HepG2 (cell line): Measurements from ENCODE around the gene VPS18. TPM values are rescaled to one million over a fixed set of nuclear protein-coding genes. Genes with fewer than 3 reads are reported as not detected.

Experiments used
- ATAC-seq: fragments of 200-7000 bp; cut with Tn5 transposase; 3 replicates; pipeline ENCODE4 v1.9.1; 2020; ENCODE audit warnings: mild to moderate bottlenecking, moderate library complexity
- BruUV-seq: library from RNA; stranded (reverse); fragments of 400-500 nt; replicated peaks from 2 replicates; lab custom pipeline; 2021; lab: Mats Ljungman, UMichigan
- CTCF ChIA-PET: fragments of 300-600 bp; formaldehyde crosslinking; extraction: SDS; loops from one replicate; lab custom pipeline; 2021; ENCODE audit warnings: low total read pairs, inconsistent platforms, low intra/inter-chr PET ratio; lab: Yijun Ruan, JAX
- POLR2A ChIA-PET: fragments of 350-600 bp; sonication (Branson Sonifier 250); formaldehyde crosslinking; loops from one replicate; lab custom pipeline; 2020; ENCODE audit warnings: antibody characterized with exemption, inconsistent platforms; lab: Yijun Ruan, JAX
- DNase-seq: peaks from one replicate; pipeline ENCODE4 v3.0.0-alpha.2; 2015; ENCODE audit warnings: low spot score
- FAIRE-seq: peaks from 3 replicates; lab custom pipeline; 2011; peaks lifted over from hg19 to GRCh38; lab: Jason Lieb, UNC
- H2AFZ ChIP-seq: one replicate; pipeline ENCODE4 v1.6.1; 2011; ENCODE audit warnings: low read length, inconsistent platforms
- H3K27ac ChIP-seq: fragments of 300-600 bp; 3 replicates; pipeline ENCODE4 v1.8.0; 2011; ENCODE audit warnings: mixed run types, mild to moderate bottlenecking, mixed read lengths, low read length, inconsistent platforms; ENCODE audit not compliant: insufficient read depth; ENCODE audit errors: extremely low read length
- H3K27me3 ChIP-seq, 2 experiments: fragments of 200-600 bp in 1 of 2; 2 replicates in 1 of 2; 3 replicates in 1 of 2; pipeline versions ENCODE4 v1.6.0 to v1.8.0; 2011; ENCODE audit warnings: low read length in 2 of 2, mild to moderate bottlenecking in 2 of 2, moderate library complexity in 2 of 2, inconsistent platforms in 1 of 2; ENCODE audit not compliant: insufficient read depth in 2 of 2, control insufficient read depth in 1 of 2
- H3K36me3 ChIP-seq, 2 experiments: fragments of 200-600 bp in 1 of 2; replicated peaks in 1 of 2; 2 replicates in 1 of 2; 3 replicates in 1 of 2; pipeline versions ENCODE4 v1.5.1 to v1.8.0; 2011; ENCODE audit warnings: low read length in 2 of 2, inconsistent platforms in 1 of 2; ENCODE audit not compliant: insufficient read depth in 2 of 2, control insufficient read depth in 1 of 2
- H3K4me1 ChIP-seq: 2 replicates; pipeline ENCODE4 v1.5.1; 2012; ENCODE audit warnings: low read length, inconsistent platforms; ENCODE audit not compliant: insufficient read depth
- H3K4me2 ChIP-seq: 2 replicates; pipeline ENCODE4 v1.6.0; 2011; ENCODE audit warnings: low read depth, low read length, inconsistent platforms
- H3K4me3 ChIP-seq, 3 experiments: fragments of 200-600 bp in 1 of 3; sonication (generic), shearing (Covaris generic) in 1 of 3; replicated peaks in 1 of 3; 2 replicates each; pipeline ENCODE4 v1.5.1; 2011 to 2016; ENCODE audit warnings: low read length in 3 of 3, inconsistent platforms in 2 of 3, low read depth in 2 of 3, mild to moderate bottlenecking in 2 of 3, control low read depth in 1 of 3, mixed read lengths in 1 of 3; ENCODE audit not compliant: insufficient read depth in 1 of 3
- H3K79me2 ChIP-seq: one replicate; pipeline ENCODE4 v1.6.1; 2011; ENCODE audit warnings: low read length, inconsistent platforms; ENCODE audit not compliant: insufficient read depth
- H3K9ac ChIP-seq: 2 replicates; pipeline ENCODE4 v1.6.0; 2011; ENCODE audit warnings: mild to moderate bottlenecking, low read depth, low read length, inconsistent platforms; ENCODE audit not compliant: insufficient read depth
- H3K9me3 ChIP-seq: 2 replicates; pipeline ENCODE4 v1.5.1; 2012; ENCODE audit warnings: mild to moderate bottlenecking, low read length
- H4K20me1 ChIP-seq: 2 replicates; pipeline ENCODE4 v1.6.0; 2011; ENCODE audit warnings: inconsistent platforms, mild to moderate bottlenecking, low read length, moderate library complexity; ENCODE audit not compliant: insufficient read depth
- AHR ChIP-seq: IDR thresholded peaks from 2 replicates; pipeline ENCODE4 v1.6.1; 2018; ENCODE audit warnings: missing genetic modification reagents, missing compliant biosample characterization
- CREM ChIP-seq, 2 experiments: sonication (generic) in 1 of 2; formaldehyde crosslinking in 1 of 2; IDR thresholded peaks; 2 replicates each; pipeline versions ENCODE4 v1.4.0 to v1.6.1; 2016 to 2020; ENCODE audit warnings: antibody characterized with exemption in 1 of 2, mild to moderate bottlenecking in 1 of 2, missing genetic modification reagents in 1 of 2
- PITX1 ChIP-seq: sonication (generic); formaldehyde crosslinking; IDR thresholded peaks from 2 replicates; pipeline ENCODE4 v1.5.1; 2020; ENCODE audit warnings: mild to moderate bottlenecking, missing genetic modification reagents
- REXO4 ChIP-seq: sonication (generic); formaldehyde crosslinking; IDR thresholded peaks from 2 replicates; pipeline ENCODE4 v1.8.0; 2022; ENCODE audit warnings: missing genetic modification reagents, mild to moderate bottlenecking, borderline replicate concordance
- TBX3 ChIP-seq: fragments of 450-650 bp; IDR thresholded peaks from 2 replicates; pipeline ENCODE4 v1.6.1; 2017; ENCODE audit warnings: antibody characterized with exemption, mild to moderate bottlenecking, inconsistent platforms, borderline replicate concordance
- THAP9 ChIP-seq: sonication (generic); formaldehyde crosslinking; IDR thresholded peaks from 2 replicates; pipeline ENCODE4; 2020; ENCODE audit warnings: missing genetic modification reagents, mild to moderate bottlenecking, borderline replicate concordance
- ZFP36 ChIP-seq: fragments of 150-350 bp; IDR thresholded peaks from 2 replicates; pipeline ENCODE4 v1.6.1; 2018; ENCODE audit warnings: borderline replicate concordance, low read length, low read depth; ENCODE audit not compliant: partially characterized antibody
- ZNF281 ChIP-seq: sonication (generic); formaldehyde crosslinking; IDR thresholded peaks from 2 replicates; pipeline ENCODE4 v1.4.0; 2020; ENCODE audit warnings: missing genetic modification reagents, borderline replicate concordance
- ZNF362 ChIP-seq: sonication (generic); formaldehyde crosslinking; IDR thresholded peaks from 2 replicates; pipeline ENCODE4 v1.4.0; 2020; ENCODE audit warnings: missing genetic modification reagents, mild to moderate bottlenecking, borderline replicate concordance
- ZNF674 ChIP-seq: sonication (generic); formaldehyde crosslinking; IDR thresholded peaks from 2 replicates; pipeline ENCODE4 v1.5.0; 2020; ENCODE audit warnings: low read depth, mild to moderate bottlenecking, missing genetic modification reagents
- ZSCAN20 ChIP-seq: sonication (generic); formaldehyde crosslinking; IDR thresholded peaks from 2 replicates; pipeline ENCODE4 v1.4.0; 2020; ENCODE audit warnings: missing genetic modification reagents, mild to moderate bottlenecking, borderline replicate concordance
- WGBS: methylation state at CpG from one replicate; pipeline ENCODE4 v1.1.6; 2017; ENCODE audit warnings: low lambda C conversion rate; 5-methylcytosine and 5-hydroxymethylcytosine counted together
- in situ Hi-C: cut with HindIII; loops from 2 replicates; pipeline ENCODE4 v1.10.0; 2017; ENCODE audit warnings: low pct_unique_long_range_greater_than_20kb; ENCODE audit not compliant: extremely low pct_ligation_motif_present
- intact Hi-C: fragments of 100-400 bp; cut with micrococcal nuclease; formaldehyde crosslinking; loops from one replicate; pipeline ENCODE4 v1.10.0; 2022; ENCODE audit not compliant: unreplicated experiment
- polyA plus RNA-seq, 8 experiments: library from polyadenylated mRNA; depleted of rRNA in 3 of 8; stranded (reverse) in 7 of 8; unstranded in 1 of 8; fragments of >200 nt; fragmentation: Illumina TruSeq in 4 of 8; extraction: Trizol in 4 of 8; gene quantifications; 2 replicates each; pipeline versions ENCODE4 v1.2.1 to v1.2.3, GENCODE V29; 2011 to 2016; ENCODE audit warnings: low read depth in 4 of 8, missing spikeins in 1 of 8, mixed read lengths in 1 of 8; ENCODE audit not compliant: insufficient read depth in 1 of 8
- total RNA-seq, 5 experiments: library from RNA; depleted of rRNA; stranded (reverse); fragments of >200 nt; fragmentation: Illumina TruSeq; extraction: Trizol; gene quantifications; 2 replicates each; pipeline ENCODE4 v1.2.3, GENCODE V29; 2016; ENCODE audit warnings: low read depth in 1 of 5

VPS18 gene
- total and polyA plus RNA-seq, 2 of the 13 experiments (the other 11 are each of a cell fraction or from before 2014, with no cell fraction given): 5.8 to 17.0 TPM

- TF ChIP-seq THAP9: no peak
These were observed 49.6 kb downstream of the VPS18 start (continued) for GRCh38 chr15:40943764-40944365.

GRCh38 chr15:40944510-40945296, 50.5 kb downstream of the VPS18 start:
- Histone ChIP-seq H3K79me2 (no peaks in the 10 kb centered on the region), H3K27me3 (peaks cover 3 to 53% of the 10 kb centered on the region in 2 experiments; a peak in 3 of 5 replicates), H3K4me3 (no peak overlapping the region), H3K4me1 (peaks cover 50% of the 10 kb centered on the region), H3K9ac (no peak overlapping the region), H3K36me3 (no peaks in the 10 kb centered on the region), H3K4me2 (no peak overlapping the region), H3K27ac (no peak overlapping the region), H3K9me3 (no peaks in the 10 kb centered on the region), H2AFZ (no peak overlapping the region), H4K20me1 (no peaks in the 10 kb centered on the region)
- 36% methylated on average over 9 of the region's 11 CpGs for WGBS
- ATAC-seq (no peak; the same call in 2 of the 3 replicates), FAIRE-seq (no peak), DNase-seq (no peak)
- ChIA-PET CTCF (no interaction called here), POLR2A (no interaction called here)
- BruUV-seq: no TSS peak
- intact Hi-C loops: loop anchor here (5.0 kb wide), 1 partner anchor 37 kb away; no protein-coding TSS in a partner anchor
- in situ Hi-C loops: no loop called here
- peak; percentile 98 for TF ChIP-seq TBX3
- no peak for TF ChIP-seq ZSCAN20
- no peak for TF ChIP-seq ZNF674 (CRISPR knock-in tag)
- peak; percentile 73 for TF ChIP-seq ZFP36
- no peak for TF ChIP-seq REXO4
- no peak for TF ChIP-seq ZNF281 (CRISPR knock-in tag)
- no peak for TF ChIP-seq AHR (CRISPR knock-in tag)
- no peak for TF ChIP-seq CREM (IDR thresholded peaks at IDR 0.05)
- no peak for TF ChIP-seq CREM (CRISPR knock-in tag; IDR thresholded peaks at IDR 0.05)
- 0 out of 2 replicates have a peak, but pooled peaks have one; percentile 31 for TF ChIP-seq PITX1
- no peak for TF ChIP-seq ZNF362 (CRISPR knock-in tag)
